HG03571 (cell line): Measurements from ENCODE around the gene CHRNG.

Experiments
- ATAC-seq: cut with Tn5 transposase; IDR thresholded peaks from one replicate; pipeline ENCODE4 v1.9.1; 2021; ENCODE audit not compliant: unreplicated experiment

The CHRNG gene, protein sequence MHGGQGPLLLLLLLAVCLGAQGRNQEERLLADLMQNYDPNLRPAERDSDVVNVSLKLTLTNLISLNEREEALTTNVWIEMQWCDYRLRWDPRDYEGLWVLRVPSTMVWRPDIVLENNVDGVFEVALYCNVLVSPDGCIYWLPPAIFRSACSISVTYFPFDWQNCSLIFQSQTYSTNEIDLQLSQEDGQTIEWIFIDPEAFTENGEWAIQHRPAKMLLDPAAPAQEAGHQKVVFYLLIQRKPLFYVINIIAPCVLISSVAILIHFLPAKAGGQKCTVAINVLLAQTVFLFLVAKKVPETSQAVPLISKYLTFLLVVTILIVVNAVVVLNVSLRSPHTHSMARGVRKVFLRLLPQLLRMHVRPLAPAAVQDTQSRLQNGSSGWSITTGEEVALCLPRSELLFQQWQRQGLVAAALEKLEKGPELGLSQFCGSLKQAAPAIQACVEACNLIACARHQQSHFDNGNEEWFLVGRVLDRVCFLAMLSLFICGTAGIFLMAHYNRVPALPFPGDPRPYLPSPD

GRCh38 chr2:232539298-232540231 lies at the start of gene CHRNG:
TSS of gene CHRNG (plus strand) at chr2:232539692. CDS start at chr2:232539748, 56 bp downstream.
- no peak for ATAC-seq

DNA sequence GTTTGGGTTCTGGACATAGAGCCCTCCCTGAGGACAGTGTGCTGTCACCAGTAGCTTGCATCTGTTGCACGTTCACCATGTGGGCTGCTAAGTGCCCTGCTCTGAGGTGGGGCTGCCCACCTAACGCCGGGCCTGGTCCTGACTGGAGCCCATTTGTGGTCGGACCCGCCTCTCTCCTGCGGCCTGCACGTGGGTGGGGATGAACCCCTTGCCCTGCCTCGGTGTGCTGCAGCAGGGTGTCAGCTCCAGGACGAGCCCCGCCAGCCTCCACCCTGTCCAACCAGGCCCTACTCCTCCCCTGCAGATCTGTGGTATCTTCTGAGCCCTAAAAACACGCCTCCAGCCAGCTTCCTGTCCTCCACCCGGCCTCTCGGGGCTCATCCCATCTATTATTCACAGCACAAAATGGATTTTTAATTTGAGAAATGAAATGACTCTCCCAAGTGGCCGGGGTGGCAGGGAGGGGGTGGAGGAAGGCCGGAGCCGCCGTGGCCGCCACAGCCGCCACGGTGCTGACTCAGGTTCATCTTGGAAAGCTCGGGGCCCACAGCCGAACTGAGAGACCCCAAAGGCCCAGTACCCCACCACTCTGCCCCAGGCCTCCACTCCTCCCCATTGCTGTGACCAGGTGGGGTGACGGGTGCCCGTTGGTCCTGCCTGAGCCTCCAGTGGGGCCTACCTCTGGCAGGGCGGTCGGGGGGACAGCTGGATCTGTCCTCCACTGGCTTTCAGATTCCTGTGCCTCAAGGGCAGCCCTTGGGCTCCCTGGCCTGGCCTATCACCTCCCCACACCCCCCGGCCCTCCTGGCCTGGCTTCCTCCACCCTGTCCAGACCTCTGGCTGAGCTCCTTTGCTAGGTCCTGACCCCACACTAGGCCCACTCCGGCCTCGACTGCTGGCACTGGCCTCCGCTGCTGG lies 49.0 kb upstream of the CHRNG start:
- no peak for ATAC-seq

DNA sequence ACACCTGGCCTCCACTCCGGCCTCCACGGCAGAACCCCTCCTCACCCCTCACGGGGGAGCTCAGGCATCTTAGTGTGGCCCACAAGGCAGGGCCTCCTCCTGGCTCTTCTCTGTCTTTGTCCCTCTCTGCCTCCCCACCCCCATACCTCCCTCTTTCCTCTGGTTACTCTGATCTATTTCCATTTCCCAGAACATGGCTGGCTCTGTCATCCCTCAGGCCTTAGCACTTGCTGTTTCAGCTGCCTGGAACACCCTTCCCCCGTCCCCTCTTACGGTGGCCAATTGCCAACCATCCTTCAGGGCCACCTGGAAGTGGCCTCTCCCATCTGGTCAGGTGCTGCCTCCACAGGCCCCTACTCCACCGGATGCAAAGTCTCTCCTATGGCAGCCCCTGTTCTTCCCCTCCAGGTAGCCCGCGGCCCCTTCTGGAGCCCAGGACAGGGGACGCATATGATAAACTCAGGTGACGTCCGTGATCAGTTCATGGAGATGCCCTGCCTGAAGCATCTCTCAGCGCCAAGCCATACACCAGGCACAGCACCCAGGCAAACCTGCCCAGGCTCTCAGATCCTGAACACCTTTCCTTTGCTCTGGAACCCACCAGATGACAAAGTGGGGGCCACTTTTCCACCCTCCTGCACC lies 48.2 kb upstream of the CHRNG start:
- ATAC-seq: no peak

GRCh38 chr2:232492236-232492848 lies 47.1 kb upstream of the CHRNG start:
- no peak for ATAC-seq

GRCh38 chr2:232492963-232493700 lies 46.4 kb upstream of the CHRNG start:
- no peak for ATAC-seq

DNA sequence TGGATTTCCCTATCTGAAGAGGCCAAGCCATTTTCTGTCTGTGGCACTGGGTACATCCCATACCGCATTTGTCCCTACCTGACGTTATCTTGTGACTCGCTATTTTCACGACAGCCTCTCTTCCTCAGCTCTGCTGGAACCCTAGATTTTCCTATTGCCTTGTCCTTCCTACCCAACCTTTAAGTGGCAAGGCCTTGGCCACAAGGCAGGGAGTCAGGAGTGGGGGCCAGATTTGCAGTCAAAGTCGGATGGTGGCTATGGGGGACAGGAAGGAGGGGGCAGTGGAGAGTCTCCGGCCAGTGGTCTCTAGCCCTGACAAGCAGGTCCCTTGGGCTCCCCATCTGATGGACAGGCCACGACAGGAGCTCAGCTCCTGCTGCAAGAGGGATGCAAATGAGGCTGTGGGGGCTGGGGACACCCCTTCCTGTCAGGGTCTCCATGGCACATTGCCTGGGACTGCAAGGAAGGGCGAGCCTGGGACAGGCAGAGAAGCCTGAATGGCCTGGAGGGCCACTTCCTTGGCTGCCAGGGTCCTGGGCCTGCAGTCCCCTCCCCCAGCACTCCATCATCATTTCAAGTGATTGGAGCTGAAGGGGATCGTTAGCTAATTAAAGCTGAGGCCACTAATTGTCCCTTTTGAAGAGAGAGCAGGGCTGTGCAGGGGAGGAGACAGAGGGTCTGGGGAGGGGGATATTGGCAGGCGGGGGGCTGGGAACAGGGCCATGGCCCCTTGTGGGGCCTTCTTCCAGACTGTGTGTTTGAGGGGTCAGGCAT lies 45.6 kb upstream of the CHRNG start:
- no peak for ATAC-seq

- no peak for ATAC-seq
Observed at GRCh38 chr2:232494542-232494941, 45.0 kb upstream of the CHRNG start.

DNA sequence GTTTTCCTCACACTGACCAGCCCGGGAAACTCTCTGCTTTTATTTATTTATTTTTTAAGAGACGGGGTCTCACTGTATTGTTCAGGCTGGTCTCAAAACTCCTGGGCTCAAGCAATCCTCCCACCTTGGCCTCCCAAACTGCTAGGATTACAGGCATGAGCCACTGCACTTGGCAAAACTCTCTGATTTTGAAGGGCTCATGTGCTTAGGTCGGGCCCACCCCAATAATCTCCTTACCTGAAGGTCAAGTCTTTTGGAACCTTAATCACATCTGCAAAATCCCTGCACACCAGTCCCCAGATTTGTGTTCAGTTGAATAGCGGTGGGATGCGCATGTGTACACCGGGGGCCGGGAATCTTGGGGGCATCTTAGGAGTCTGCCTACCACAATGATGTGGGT lies 44.2 kb upstream of the CHRNG start:
- ATAC-seq: no peak

- no peak for ATAC-seq
Observed at GRCh38 chr2:232496501-232497270, 42.8 kb upstream of the CHRNG start.

DNA sequence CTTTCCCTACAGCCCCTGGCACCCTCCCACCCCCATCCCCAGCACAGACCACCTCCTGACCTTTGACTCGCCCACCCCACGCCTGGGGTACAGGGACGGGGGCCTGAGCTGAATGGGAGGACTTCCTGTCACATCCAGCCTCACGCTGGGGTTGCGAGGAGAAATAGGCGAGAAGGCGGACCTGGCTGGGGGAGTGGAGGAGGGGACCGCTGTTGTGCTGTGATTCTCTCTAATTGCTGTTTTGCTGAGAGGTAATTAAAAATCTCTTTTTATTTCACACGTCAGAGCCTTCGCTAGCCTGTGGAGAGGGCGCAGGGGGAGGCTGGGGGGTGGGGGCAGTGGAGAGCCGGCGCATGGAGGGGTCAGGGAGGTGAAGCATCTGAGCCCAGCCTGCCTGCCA lies 42.1 kb upstream of the CHRNG start:
- no peak for ATAC-seq

DNA sequence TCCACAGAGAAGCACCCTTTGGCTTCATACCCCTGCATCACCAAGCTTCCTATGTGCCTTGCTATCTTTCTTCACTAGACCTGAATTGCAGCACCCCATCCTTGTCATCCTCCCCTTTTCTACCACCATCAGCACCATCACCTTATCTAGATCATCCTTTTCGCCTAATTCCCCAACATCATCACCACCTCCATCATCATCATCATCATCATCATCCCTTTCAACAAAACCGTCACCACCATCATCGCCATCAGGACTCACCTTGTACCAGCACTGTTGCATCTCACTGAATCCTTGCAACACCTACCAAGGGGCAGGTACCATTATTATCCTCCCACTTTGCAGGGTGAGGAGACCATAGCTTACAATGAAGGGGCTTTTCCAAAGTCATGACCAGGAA lies 41.0 kb upstream of the CHRNG start:
- no peak for ATAC-seq

DNA sequence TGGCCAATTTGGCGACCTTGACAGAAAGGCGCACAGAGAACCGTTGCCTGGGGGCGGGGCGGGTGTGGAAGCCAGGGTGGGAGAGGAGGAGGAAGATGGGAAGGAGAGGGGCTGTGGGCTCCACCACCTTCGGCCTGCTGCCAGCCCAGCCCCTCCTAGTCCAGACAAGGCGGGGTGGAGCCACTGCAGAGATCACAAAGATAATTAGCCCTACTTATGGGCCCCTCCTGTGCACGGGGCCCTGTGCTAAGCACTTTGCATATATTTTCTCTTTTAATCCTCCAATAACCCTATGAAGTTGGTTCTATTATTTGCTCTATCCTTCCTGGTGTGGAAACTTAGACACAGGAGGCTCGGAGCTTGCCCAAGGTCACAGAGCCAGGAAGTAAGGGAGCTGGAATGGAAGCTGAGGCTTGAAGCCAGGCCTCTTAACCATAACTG lies 38.1 kb upstream of the CHRNG start:
- ATAC-seq: no peak

- ATAC-seq: no peak
Observed at GRCh38 chr2:232501794-232502390, 37.6 kb upstream of the CHRNG start.

- ATAC-seq: no peak
Observed at GRCh38 chr2:232502511-232502910, 37.0 kb upstream of the CHRNG start.

GRCh38 chr2:232502911-232503808 lies 36.3 kb upstream of the CHRNG start:
- ATAC-seq: no peak

- no peak for ATAC-seq
Observed at GRCh38 chr2:232503809-232504323, 35.6 kb upstream of the CHRNG start.
